ENCODE measurements around the gene AFF3.

Gene AFF3

DNA sequence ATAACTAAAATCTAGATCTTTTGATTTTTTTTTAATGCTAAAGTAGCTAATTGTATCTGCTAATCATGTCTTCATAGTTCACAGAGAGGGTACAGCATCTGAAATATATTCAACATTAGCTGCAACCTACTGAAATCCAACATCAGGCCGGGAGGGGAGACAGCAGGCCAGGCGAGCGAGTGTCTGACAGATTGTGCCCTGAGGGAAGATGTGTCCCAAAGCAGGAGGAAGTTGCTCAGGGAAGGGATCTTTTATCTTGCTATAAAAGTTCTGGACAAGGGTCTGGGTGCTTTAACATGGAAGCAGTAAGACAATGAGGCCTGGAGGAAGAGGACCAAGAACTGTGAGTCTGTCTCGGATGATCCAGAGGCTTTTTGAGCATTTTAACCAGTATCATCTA, 274.1 kb downstream of the AFF3 start:
- ATAC-seq, result no peak
- TF ChIP-seq TCF4 (CRISPR knock-in tag; IDR thresholded peaks at IDR 0.05; ENCODE audit: borderline replicate concordance), result no peak
- TF ChIP-seq ZNF8 (CRISPR knock-in tag; IDR thresholded peaks at IDR 0.05), result no peak
- no peak for TF ChIP-seq PATZ1 (CRISPR knock-in tag; IDR thresholded peaks at IDR 0.05; ENCODE audit: borderline replicate concordance)
- TF ChIP-seq OSR1 (CRISPR knock-in tag; IDR thresholded peaks at IDR 0.05), result no peak

DNA sequence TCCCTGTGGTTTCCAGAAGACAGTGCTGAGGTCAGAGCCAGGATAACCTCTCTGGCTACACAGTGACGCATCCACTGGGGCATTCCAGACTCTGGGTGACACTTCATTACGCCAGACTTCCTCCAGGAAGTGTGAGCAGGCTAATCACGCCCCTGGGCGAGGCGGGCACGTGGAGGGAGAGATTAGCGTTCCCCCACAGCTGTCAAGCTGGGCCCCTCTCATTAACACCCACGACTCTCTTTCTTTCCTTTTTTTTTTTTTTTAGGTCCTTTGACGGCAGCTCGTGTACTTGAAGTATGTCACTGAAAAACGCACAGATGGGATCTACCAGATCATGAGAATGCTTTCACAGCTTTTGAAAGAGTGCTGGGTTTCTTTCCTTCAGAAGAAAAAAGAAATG, 274.6 kb downstream of the AFF3 start:
- no peak for TF ChIP-seq RARB (CRISPR knock-in tag; IDR thresholded peaks at IDR 0.05)
- TF ChIP-seq ZC3H10 (CRISPR knock-in tag; IDR thresholded peaks at IDR 0.05), result no peak
- no peak for TF ChIP-seq CSDC2 (CRISPR knock-in tag; IDR thresholded peaks at IDR 0.05)
- TF ChIP-seq OSR1 (CRISPR knock-in tag; IDR thresholded peaks at IDR 0.05), result no peak
- TF ChIP-seq BACH2 (CRISPR knock-in tag; IDR thresholded peaks at IDR 0.05; ENCODE audit: borderline replicate concordance), result no peak
- no peak for ATAC-seq

DNA sequence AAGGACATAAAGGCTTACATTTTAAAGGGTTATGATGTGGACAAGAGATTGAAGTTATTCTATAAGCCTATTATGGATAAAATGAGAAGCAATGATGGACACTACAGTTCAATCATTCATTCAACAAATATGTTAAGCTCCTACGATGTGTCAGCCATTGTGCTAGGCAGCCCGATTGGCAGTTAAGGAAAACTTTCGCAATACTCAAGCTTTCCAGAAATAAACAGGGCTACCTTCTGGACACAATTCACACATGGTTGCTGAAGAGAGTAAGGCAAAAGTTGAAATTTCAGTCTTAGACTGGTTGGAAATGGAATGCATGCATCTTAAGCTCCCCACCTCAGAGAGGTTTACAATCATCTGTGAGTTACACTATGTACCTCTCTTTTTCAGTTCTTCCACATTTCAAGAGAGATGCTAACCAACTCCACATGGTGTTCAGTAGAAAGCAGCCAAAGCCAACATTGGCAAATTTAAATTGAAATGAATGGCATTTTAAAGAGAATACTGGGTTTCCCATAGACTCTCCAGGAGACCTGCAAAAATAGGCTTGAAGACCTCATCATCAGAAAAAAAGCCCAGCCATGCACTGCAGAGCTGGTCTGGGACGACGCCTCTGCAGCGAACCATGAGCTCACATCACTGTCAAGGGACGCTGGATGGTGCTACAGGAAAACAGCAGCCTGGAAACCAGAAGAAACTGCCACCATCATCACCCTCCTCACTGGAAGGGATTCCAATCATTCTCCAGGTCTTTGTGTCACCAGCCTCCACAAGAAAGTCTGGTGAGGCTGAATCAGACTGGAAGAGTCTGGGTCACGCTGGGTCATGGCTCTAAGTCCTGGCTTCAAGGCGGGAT, 276.3 kb downstream of the AFF3 start:
- ATAC-seq, result no peak
- TF ChIP-seq OSR1 (CRISPR knock-in tag; IDR thresholded peaks at IDR 0.05) (no peak), TOX (CRISPR knock-in tag; IDR thresholded peaks at IDR 0.05; ENCODE audit: borderline replicate concordance) (no peak), ARNTL (CRISPR knock-in tag; IDR thresholded peaks at IDR 0.05; ENCODE audit: borderline replicate concordance, low read depth) (no peak), ZNF8 (CRISPR knock-in tag; IDR thresholded peaks at IDR 0.05) (no peak), TSHZ2 (CRISPR knock-in tag; IDR thresholded peaks at IDR 0.05) (no peak), ZNF565 (CRISPR knock-in tag; conservative IDR thresholded peaks at IDR 0.05; ENCODE audit: low read depth) (no peak), ZFP30 (CRISPR knock-in tag; IDR thresholded peaks at IDR 0.05) (no peak), TCF4 (CRISPR knock-in tag; IDR thresholded peaks at IDR 0.05; ENCODE audit: borderline replicate concordance) (no peak), ZFP3 (CRISPR knock-in tag; IDR thresholded peaks at IDR 0.05) (no peak), ZC3H10 (CRISPR knock-in tag; IDR thresholded peaks at IDR 0.05) (no peak), ESRRG (CRISPR knock-in tag; IDR thresholded peaks at IDR 0.05) (no peak), BACH2 (CRISPR knock-in tag; IDR thresholded peaks at IDR 0.05; ENCODE audit: borderline replicate concordance) (no peak)

GRCh38 chr2:99864561-99865553, 277.5 kb downstream of the AFF3 start:
- no peak for TF ChIP-seq ZFP30 (CRISPR knock-in tag; IDR thresholded peaks at IDR 0.05)
- ATAC-seq, result no peak

DNA sequence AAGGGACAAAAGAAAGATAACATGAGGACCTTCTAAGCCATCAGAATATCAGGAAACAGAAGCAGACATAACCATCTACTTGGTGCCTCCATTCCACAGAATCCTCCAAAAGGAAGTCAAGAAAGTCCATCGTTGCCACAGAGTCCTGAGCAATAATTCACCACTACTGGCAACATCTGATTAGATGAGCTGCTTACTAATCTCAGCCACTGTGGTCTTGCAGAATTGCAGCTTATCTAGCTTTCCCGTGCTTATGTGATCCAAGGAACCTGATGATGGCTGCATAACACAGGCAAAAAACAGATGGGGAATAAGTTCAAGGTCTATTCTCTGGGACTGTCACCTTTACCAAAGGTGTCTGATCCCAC, 278.5 kb downstream of the AFF3 start:
- no peak for ATAC-seq
- TF ChIP-seq TOX (CRISPR knock-in tag; IDR thresholded peaks at IDR 0.05; ENCODE audit: borderline replicate concordance) (no peak), ZC3H10 (CRISPR knock-in tag; IDR thresholded peaks at IDR 0.05) (no peak), OSR1 (CRISPR knock-in tag; IDR thresholded peaks at IDR 0.05) (no peak), PPARA (CRISPR knock-in tag; IDR thresholded peaks at IDR 0.05; ENCODE audit: borderline replicate concordance) (no peak), SNAI2 (CRISPR knock-in tag; IDR thresholded peaks at IDR 0.05) (no peak), ZNF70 (CRISPR knock-in tag; IDR thresholded peaks at IDR 0.05) (no peak), TSHZ2 (CRISPR knock-in tag; IDR thresholded peaks at IDR 0.05) (no peak), GLIS3 (CRISPR knock-in tag; IDR thresholded peaks at IDR 0.05) (no peak), RARB (CRISPR knock-in tag; IDR thresholded peaks at IDR 0.05) (no peak), ZFP3 (CRISPR knock-in tag; IDR thresholded peaks at IDR 0.05) (no peak), CSRNP3 (CRISPR knock-in tag; IDR thresholded peaks at IDR 0.05) (no peak), ZNF8 (CRISPR knock-in tag; IDR thresholded peaks at IDR 0.05) (no peak), CSDC2 (CRISPR knock-in tag; IDR thresholded peaks at IDR 0.05) (no peak), ESRRG (CRISPR knock-in tag; IDR thresholded peaks at IDR 0.05) (no peak), ZFP30 (CRISPR knock-in tag; IDR thresholded peaks at IDR 0.05) (no peak)

Measured in SK-N-SH treated with all-trans-retinoic acid at 6 μM for 48 hours (cell line).